Mononuclear cell (primary cell): ENCODE measurements around the gene PTCD2. TPM values are rescaled to one million over a fixed set of nuclear protein-coding genes. Genes with fewer than 3 reads are reported as not detected.

Experiments used
- H3K27me3 ChIP-seq: 2 replicates; pipeline ENCODE4 v1.6.0; 2011; ENCODE audit warnings: low read length, control low read depth; ENCODE audit not compliant: insufficient read depth
- H3K4me1 ChIP-seq: 2 replicates; pipeline ENCODE4 v1.5.1; 2011; ENCODE audit warnings: mild to moderate bottlenecking, low read length, control low read depth; ENCODE audit not compliant: insufficient read depth
- H3K4me3 ChIP-seq: 2 replicates; pipeline ENCODE4 v1.5.1; 2011; ENCODE audit warnings: mild to moderate bottlenecking, low read length, moderate library complexity
- H3K9me3 ChIP-seq: 2 replicates; pipeline ENCODE4 v1.5.1; 2011; ENCODE audit warnings: low read depth, mild to moderate bottlenecking, control low read depth, low read length
- total RNA-seq: library from RNA; depleted of rRNA; stranded (reverse); fragments of >200 nt; gene quantifications from one replicate; pipeline ENCODE4 v1.2.3, GENCODE V29; 2012

Gene PTCD2
- total RNA-seq, 1 donor = 3.7 TPM

DNA sequence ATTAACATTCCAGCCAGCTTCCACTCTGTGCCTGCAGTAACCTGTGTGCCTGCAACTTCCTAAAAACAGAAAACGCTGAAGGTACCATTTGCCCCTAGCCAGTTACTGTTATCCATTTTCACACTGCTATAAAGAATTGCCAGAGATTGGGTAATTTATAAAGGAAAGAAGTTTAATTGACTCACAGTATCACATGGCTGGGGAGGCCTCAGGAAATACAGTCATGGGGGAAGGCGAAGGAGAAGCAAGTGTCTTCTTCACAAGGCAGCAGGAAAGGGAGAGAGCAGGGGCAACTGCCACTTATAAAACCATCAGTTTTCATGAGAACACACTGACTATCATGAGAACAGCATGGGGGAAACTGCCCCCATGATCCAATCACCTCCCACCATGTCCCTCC, 31.2 kb downstream of the PTCD2 start:
- Histone ChIP-seq H3K9me3 (no peaks in the 10 kb centered on the region), H3K27me3 (no peaks in the 10 kb centered on the region), H3K4me3 (no peak overlapping the region), H3K4me1 (peaks cover 14% of the 10 kb centered on the region)

DNA sequence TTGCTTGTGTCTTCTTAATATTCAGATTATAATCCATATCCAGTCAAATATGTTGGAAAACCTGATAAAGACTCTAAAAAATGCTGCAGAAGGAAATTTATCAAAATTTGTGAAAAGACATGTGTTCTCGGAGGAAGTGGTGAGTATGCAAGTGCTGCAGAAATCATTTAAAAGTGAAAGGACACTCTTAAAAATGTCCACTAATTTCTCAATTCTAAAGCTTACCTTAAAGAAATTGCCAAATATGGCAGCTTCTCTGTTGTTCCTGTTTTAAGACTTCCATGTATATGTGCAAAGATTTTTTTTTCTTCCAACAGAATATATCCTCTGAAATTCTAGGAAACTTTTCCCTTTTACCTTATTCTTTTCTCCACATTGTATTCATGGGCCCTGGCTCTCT, 32.4 kb downstream of the PTCD2 start:
- Histone ChIP-seq H3K4me1 (peaks cover 11% of the 10 kb centered on the region), H3K9me3 (no peaks in the 10 kb centered on the region), H3K27me3 (no peaks in the 10 kb centered on the region), H3K4me3 (no peak overlapping the region)

DNA sequence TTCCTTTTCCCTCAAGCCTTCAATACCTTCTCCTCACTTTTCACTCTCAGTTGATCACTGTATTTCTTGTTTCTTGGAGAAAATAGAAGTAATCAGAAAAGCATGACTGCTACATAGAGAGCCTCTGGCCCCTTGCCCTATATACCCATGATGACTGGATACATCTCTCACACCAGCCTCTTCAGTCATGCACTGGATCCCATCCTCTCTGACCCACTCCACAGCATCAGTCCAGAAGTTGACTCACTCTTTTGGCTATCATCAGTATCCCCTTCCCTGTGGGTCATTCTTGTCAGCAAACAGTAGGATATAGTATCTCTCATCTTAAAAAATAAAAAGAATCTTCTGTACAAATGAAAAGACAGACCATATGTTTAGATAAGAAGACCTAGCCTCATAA, 32.9 kb downstream of the PTCD2 start:
- Histone ChIP-seq H3K27me3 (no peaks in the 10 kb centered on the region), H3K4me1 (peaks cover 8% of the 10 kb centered on the region), H3K9me3 (no peaks in the 10 kb centered on the region), H3K4me3 (no peak overlapping the region)

DNA sequence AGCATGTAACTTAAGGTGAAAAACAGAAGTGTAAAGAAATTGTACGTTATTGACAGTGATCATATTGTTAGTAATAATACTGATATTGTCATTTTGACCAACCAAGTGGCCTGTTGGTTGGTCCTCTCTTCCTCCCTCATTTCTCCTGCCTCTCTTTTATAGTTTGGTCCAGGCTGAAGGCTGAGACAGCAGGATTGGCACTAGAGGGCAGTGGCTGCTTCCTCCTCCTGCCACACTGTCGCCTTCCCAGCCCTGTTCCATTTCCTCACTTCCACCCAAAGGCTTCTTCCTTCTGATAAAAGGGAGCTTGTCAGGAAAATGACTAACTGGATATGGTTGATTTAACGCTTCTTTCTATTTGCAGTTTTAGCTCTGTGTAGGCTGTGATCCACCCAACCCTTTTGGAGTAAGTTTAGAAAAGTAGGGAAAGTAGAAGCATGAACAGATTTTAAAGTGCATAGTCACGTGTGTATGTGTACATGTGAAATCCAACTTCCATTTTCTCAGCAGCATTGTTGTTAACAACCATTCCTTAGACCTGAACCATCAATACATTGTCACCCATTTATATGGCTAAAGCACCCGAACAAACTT, 35.6 kb downstream of the PTCD2 start:
- Histone ChIP-seq H3K4me1 (no peaks in the 10 kb centered on the region), H3K27me3 (no peaks in the 10 kb centered on the region), H3K4me3 (no peak overlapping the region), H3K9me3 (no peaks in the 10 kb centered on the region)

DNA sequence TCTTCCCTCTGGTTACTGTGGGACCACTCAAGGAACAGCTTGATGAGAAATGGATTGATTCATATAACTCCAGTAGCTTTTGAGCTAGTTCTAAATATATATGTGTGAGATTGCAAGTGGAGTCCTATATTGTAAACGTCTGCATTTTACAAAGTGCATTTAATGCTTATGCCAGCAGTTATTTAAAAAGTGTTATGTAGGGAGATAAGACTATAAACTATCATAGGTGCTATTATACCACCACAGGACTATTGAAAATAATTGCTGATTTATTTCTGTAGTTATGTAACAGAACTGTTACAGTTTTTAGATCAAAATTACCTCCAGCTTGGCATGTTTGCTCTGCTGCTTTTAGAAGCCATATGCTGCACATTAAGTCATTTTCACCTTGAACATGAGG, 36.2 kb downstream of the PTCD2 start:
- Histone ChIP-seq H3K9me3 (no peaks in the 10 kb centered on the region), H3K4me1 (no peaks in the 10 kb centered on the region), H3K4me3 (no peak overlapping the region), H3K27me3 (no peaks in the 10 kb centered on the region)

DNA sequence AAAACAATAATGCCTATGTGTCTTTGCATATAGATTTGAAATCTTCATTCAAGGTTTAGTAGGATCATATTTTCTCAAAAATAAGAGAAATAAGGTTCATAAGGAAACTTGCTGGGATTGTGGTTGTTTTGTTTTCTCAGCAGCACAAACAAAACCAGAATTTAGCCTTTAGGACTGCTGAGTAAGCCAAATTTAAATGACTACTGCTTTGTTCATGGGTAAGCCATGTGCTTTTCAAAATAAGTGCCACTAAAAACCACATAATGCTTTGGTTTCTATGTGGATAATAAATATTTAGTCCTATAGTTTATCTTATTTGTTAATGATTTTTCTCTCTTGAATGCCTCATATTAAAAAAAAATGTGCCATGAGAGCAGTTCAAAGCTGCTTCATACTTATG, 38.8 kb downstream of the PTCD2 start:
- Histone ChIP-seq H3K27me3 (no peaks in the 10 kb centered on the region), H3K4me1 (no peaks in the 10 kb centered on the region), H3K9me3 (no peaks in the 10 kb centered on the region), H3K4me3 (no peak overlapping the region)

DNA sequence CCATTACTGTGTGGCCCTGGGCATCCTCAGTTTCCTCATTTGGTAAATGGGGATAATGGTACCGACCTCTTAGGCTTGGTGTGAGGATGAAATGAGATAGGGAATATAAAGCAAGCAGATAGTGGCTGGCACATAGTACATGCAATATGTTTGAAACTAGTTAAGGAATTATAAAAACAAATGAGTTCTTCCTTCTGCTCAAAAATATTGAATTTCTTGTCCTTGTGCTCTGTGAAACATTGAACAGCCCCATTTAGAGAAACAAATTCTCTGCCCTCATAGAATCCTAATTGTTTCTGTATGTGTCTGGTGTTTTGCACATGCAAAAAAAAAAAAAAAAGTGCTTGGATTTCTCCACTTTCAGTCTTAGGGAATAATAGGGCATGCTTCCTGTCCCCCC, 39.7 kb downstream of the PTCD2 start:
- no peaks in the 10 kb centered on the region for H3K27me3 ChIP-seq
- H3K4me1 ChIP-seq = peaks cover 3% of the 10 kb centered on the region
- no peak overlapping the region for H3K4me3 ChIP-seq
- no peaks in the 10 kb centered on the region for H3K9me3 ChIP-seq

DNA sequence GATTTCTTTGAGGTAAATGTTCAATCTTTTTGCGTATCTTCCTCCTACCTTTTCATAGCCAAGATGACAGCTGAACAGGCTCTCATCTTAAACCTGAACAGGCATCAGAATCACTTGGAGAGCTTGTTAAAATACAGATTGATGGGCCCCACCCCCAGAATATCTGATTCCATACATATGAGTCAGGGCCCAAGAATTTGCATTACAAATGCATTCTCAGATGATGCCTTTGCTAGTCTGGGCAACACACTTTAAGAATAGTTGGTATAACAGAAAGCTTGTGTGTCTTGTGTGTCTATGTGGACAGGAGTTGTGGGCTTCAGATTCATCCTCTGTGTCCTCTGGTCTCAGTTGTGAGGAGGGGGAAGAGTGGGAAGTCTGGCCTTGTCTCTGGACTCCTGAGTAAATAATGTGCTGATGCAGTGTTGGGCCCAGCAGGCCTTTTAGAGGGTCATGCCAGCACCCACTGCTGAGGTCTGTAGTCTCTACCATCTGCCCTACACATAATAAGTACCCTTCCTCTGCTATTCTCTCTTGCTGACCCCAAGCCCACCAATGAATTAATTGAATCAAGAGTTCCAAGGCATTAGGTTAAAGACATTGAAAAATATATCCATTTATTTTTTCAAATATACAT, 43.1 kb downstream of the PTCD2 start:
- Histone ChIP-seq H3K4me3 (no peak overlapping the region), H3K9me3 (no peaks in the 10 kb centered on the region), H3K4me1 (peaks cover 14% of the 10 kb centered on the region), H3K27me3 (no peaks in the 10 kb centered on the region)

DNA sequence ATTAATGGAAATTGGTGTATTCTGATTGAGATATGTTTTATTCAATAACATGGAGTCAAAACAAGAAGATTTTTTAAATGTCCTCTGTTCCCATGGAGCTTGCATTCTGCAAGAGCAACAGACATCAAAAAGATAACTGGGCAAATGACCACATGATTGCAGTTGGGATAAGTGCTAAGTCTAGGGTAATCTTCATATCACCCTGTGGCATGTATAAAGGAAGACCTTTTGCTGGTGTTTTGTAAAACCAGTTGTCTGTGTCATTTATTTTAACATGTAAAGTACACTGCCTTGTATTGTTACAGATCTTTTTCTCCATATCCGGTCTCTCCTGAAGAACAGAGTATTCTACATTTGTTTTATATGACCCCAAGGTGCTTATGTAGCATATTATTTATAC, 44.0 kb downstream of the PTCD2 start:
- Histone ChIP-seq H3K4me3 (no peak overlapping the region), H3K27me3 (no peaks in the 10 kb centered on the region), H3K4me1 (peaks cover 20% of the 10 kb centered on the region)

DNA sequence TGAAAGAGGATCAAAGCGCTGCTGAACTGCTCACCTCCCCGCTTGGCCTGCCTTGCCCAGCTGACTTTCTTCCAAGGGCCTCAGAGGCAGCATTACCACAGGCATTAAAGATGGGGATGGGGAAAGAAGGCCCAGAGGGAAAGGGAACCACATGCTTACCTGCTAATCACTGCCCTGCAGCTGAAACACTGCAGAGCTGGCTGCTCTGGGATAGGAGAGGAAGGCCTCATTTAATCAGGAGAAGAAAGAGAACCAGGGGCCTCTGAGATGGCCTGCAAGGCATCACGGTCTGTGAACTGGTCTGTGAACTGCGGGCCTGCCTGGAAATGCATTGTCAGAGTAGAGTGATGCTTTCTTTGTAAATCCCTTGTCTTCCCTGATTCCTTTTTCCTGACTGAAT, 44.8 kb downstream of the PTCD2 start:
- H3K4me1 ChIP-seq = peaks cover 25% of the 10 kb centered on the region
- no peaks in the 10 kb centered on the region for H3K9me3 ChIP-seq
- no peak overlapping the region for H3K4me3 ChIP-seq
- H3K27me3 ChIP-seq = no peaks in the 10 kb centered on the region

More for the DNA sequence above, 44.0 kb downstream of the PTCD2 start:
- H3K9me3 ChIP-seq = no peaks in the 10 kb centered on the region

DNA sequence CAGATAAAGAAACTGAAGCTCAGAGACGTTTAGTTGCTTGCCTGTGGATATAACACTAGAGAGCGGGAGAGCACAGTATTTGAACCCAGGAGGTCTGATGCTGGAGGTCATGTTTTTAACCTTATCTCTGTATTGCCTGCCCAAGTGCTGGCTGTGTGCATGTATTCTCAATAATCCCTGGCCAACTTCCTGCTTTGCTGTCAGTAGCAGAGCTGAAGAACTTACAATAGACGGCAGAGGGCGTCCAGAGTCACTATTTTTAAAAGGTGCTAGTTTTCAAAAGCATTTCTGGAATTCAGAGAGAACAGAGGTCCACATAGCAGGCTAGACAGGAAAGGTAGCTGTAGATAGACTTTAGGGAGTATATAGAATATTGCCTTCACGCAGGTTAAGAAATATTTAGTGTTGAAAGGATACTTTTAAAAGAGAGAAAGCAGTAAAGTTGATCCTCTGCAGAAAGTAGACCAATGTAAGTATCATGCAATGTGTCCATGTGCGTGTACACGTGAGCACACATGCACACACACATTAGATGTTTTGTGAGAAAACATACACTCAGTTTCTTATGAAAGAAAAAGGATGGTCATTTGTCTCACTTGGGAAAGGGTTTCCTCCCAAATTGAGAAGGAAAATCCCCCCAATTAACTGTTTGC, 46.3 kb downstream of the PTCD2 start:
- no peaks in the 10 kb centered on the region for H3K9me3 ChIP-seq
- peaks cover 29% of the 10 kb centered on the region for H3K4me1 ChIP-seq
- no peak overlapping the region for H3K4me3 ChIP-seq
- H3K27me3 ChIP-seq = no peaks in the 10 kb centered on the region

DNA sequence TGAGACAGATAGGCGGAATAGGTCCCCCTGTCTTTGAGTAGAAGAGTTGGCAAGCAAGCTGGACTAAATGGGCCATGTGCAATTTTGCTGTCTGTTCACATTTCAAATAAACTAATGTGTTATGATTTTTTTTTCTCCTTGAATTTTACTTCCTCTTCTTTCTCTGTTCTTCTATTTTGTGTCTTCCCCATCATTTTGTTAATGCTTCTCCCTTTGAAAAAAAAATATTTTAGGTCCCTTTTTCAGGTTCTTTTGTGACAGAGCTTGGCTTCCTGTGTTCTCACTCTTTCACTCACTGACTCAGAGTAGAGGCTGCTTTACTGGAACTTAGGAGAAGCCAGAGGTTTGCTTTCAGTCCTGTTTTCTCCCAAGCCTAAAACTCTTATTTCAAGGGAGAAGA, 48.1 kb downstream of the PTCD2 start:
- H3K9me3 ChIP-seq = no peaks in the 10 kb centered on the region
- H3K4me3 ChIP-seq = no peak overlapping the region
- H3K4me1 ChIP-seq = peaks cover 47% of the 10 kb centered on the region
- no peaks in the 10 kb centered on the region for H3K27me3 ChIP-seq

DNA sequence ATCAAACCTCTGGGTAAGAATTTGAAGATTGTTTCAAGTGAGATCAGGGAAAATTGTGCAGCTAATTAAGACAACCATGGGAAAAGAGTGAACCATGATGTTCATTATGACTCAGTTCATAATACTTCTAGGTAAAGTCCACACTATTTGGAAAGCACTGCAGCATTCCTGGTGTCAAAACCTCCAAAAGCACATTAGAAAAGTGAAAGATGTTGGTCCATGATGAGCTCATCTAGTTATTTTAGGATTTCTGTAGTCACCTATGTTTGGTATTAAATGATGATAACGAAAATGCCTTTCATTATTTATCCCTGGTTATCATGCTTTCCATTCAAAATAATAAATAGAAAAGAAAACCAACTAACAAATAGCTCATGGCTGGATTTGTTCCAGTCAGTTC, 49.1 kb downstream of the PTCD2 start:
- Histone ChIP-seq H3K27me3 (no peaks in the 10 kb centered on the region), H3K4me1 (peaks cover 50% of the 10 kb centered on the region), H3K9me3 (no peaks in the 10 kb centered on the region), H3K4me3 (no peak overlapping the region)

DNA sequence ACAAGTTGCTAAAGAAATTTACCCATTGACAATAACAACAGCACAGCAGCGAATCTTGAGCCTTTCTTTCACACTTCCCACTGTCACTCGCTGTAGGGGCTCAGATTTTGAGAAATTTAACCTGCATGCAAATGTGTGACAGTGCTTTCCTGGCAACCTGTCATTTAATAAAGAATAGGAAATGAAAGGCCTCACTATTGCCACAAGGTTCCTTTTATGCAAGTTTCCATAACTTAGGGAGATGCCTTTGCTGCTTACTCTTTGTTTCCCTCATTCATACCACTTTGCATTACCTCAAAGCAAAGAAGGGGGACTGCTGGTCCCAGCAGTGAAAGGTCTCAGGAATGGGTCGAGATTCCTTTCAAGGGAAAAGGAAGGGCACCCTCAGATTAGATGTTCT, 49.5 kb downstream of the PTCD2 start:
- Histone ChIP-seq H3K27me3 (no peaks in the 10 kb centered on the region), H3K4me1 (peaks cover 50% of the 10 kb centered on the region), H3K4me3 (no peak overlapping the region), H3K9me3 (no peaks in the 10 kb centered on the region)

DNA sequence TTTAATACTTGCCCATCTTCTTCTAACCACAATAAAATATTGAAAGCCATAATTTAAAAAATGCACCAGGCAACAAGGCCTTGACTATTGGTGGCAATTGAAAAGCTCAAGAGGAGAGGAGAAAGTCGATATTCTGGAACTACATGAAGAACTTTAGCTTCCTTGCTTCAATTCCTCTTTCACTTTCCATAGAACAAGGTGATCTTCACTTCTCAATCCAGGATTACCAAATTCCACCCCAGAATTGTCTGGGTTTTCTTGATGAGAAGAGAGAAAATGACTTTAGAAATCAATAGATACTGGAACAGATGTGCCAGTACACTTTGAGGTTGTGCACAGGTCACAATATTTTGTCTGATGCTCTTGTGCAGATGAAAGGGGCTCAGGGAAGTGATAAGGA, 52.2 kb downstream of the PTCD2 start:
- Histone ChIP-seq H3K9me3 (no peaks in the 10 kb centered on the region), H3K27me3 (no peaks in the 10 kb centered on the region), H3K4me1 (peaks cover 46% of the 10 kb centered on the region), H3K4me3 (no peak overlapping the region)

DNA sequence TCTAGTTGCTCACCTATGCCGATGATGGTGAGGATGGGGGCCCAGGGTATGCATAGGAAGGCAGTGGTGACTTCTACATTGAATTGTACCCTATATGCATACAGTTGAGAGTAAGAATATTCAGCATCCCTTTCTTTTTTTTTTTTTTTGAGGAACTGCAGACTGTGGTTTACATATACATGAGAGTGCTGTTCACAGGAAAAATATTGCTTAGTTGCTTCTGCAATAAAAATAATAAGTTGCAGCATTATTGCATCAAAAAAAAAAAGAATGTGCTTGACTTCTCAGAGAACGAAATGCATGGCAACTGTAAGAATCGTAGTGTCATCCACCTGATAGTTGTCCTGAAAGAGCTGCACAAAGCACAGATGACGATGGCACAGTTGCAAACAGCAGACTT, 52.8 kb downstream of the PTCD2 start:
- Histone ChIP-seq H3K9me3 (no peaks in the 10 kb centered on the region), H3K27me3 (no peaks in the 10 kb centered on the region), H3K4me1 (peaks cover 45% of the 10 kb centered on the region), H3K4me3 (no peak overlapping the region)
